ENCODE data around the gene KAT2A.
A peak's percentile ranks its signal among the peaks of the same experiment; 100 is the strongest.

Gene KAT2A

GRCh38 chr17:42135151-42135550 is 14.0 kb upstream of the KAT2A start:
- no peak for DNase-seq

GRCh38 chr17:42133461-42134041 is 12.4 kb upstream of the KAT2A start:
- DNase-seq = no peak

GRCh38 chr17:42132941-42133340 is 11.8 kb upstream of the KAT2A start:
- DNase-seq = no peak

GRCh38 chr17:42131981-42132432 is 10.8 kb upstream of the KAT2A start:
- DNase-seq = no peak

GRCh38 chr17:42131232-42131631 is 10.1 kb upstream of the KAT2A start:
- no peak for DNase-seq

GRCh38 chr17:42130310-42130936 is 9.3 kb upstream of the KAT2A start:
- DNase-seq = no peak

GRCh38 chr17:42129109-42129837 is 8.1 kb upstream of the KAT2A start:
- DNase-seq = no peak

GRCh38 chr17:42127414-42127813 is 6.2 kb upstream of the KAT2A start:
- no peak for DNase-seq

- no peak for DNase-seq
Measured at GRCh38 chr17:42126836-42127235, 5.7 kb upstream of the KAT2A start.

- no peak for DNase-seq
Measured at GRCh38 chr17:42125565-42125964, 4.4 kb upstream of the KAT2A start.

GRCh38 chr17:42124256-42124655 is 3.1 kb upstream of the KAT2A start:
- no peak for DNase-seq

GRCh38 chr17:42122371-42123303 is 1.5 kb upstream of the KAT2A start, which contains the start of gene HSPB9:
HSPB9 (plus strand) TSS chr17:42122804; CDS start chr17:42122851, 47 bp downstream.
- no peak for DNase-seq

GRCh38 chr17:42120161-42120769 is 902 bp downstream of the KAT2A start:
- no peak for DNase-seq

GRCh38 chr17:42119301-42119700 is 1.9 kb downstream of the KAT2A start:
- no peak for DNase-seq

GRCh38 chr17:42118545-42118944 is 2.6 kb downstream of the KAT2A start:
- DNase-seq = no peak

GRCh38 chr17:42118126-42118510 is 3.0 kb downstream of the KAT2A start:
- no peak for DNase-seq

- no peak for DNase-seq
Measured at GRCh38 chr17:42117397-42118125, 3.6 kb downstream of the KAT2A start.

GRCh38 chr17:42116705-42117396 is 4.3 kb downstream of the KAT2A start:
- peak; percentile 75 for DNase-seq

- no peak for DNase-seq
Measured at GRCh38 chr17:42114118-42114517, 7.0 kb downstream of the KAT2A start.

- no peak for DNase-seq
Measured at GRCh38 chr17:42113293-42114069, 7.7 kb downstream of the KAT2A start.
